GM06990 (cell line): ENCODE data around the gene LDHAL6B.

ENCODE experiments used
- DNase-seq: peaks from one replicate; pipeline ENCODE4 v3.0.0-alpha.2; 2011; ENCODE audit not compliant: insufficient read length; ENCODE audit errors: extremely low read depth
- H3K27me3 ChIP-seq: replicated peaks from 2 replicates; pipeline ENCODE4 v1.6.0; 2011; ENCODE audit warnings: low read length; ENCODE audit not compliant: control insufficient read depth, insufficient read depth
- H3K36me3 ChIP-seq: 2 replicates; pipeline ENCODE4 v1.5.1; 2011; ENCODE audit warnings: low read length; ENCODE audit not compliant: control insufficient read depth, insufficient read depth
- H3K4me3 ChIP-seq: replicated peaks from 2 replicates; pipeline ENCODE4 v1.5.1; 2011; ENCODE audit warnings: low read depth, mild to moderate bottlenecking, control low read depth, low read length
- TF ChIP-seq, protein P1 (sequence below): IDR thresholded peaks from 2 replicates; pipeline ENCODE4 v1.5.1; 2011; ENCODE audit warnings: low read length, control low read depth, mild to moderate bottlenecking, inconsistent platforms; ENCODE audit not compliant: insufficient read depth, poor library complexity, severe bottlenecking

The LDHAL6B gene

GRCh38 chr15:59203008-59203407, 3.6 kb upstream of the LDHAL6B start:
- H3K36me3 ChIP-seq = peaks cover 46% of the 10 kb centered on the region
- no peak overlapping the region for H3K4me3 ChIP-seq
- TF ChIP-seq, protein P1, sequence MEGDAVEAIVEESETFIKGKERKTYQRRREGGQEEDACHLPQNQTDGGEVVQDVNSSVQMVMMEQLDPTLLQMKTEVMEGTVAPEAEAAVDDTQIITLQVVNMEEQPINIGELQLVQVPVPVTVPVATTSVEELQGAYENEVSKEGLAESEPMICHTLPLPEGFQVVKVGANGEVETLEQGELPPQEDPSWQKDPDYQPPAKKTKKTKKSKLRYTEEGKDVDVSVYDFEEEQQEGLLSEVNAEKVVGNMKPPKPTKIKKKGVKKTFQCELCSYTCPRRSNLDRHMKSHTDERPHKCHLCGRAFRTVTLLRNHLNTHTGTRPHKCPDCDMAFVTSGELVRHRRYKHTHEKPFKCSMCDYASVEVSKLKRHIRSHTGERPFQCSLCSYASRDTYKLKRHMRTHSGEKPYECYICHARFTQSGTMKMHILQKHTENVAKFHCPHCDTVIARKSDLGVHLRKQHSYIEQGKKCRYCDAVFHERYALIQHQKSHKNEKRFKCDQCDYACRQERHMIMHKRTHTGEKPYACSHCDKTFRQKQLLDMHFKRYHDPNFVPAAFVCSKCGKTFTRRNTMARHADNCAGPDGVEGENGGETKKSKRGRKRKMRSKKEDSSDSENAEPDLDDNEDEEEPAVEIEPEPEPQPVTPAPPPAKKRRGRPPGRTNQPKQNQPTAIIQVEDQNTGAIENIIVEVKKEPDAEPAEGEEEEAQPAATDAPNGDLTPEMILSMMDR = no peak
- H3K27me3 ChIP-seq = no peaks in the 10 kb centered on the region
- no peak for DNase-seq

GRCh38 chr15:59203657-59204056, 3.0 kb upstream of the LDHAL6B start:
- TF ChIP-seq, protein P1 = no peak
- Histone ChIP-seq H3K36me3 (peaks cover 45% of the 10 kb centered on the region), H3K27me3 (no peaks in the 10 kb centered on the region), H3K4me3 (no peak overlapping the region)
- DNase-seq = no peak

DNA sequence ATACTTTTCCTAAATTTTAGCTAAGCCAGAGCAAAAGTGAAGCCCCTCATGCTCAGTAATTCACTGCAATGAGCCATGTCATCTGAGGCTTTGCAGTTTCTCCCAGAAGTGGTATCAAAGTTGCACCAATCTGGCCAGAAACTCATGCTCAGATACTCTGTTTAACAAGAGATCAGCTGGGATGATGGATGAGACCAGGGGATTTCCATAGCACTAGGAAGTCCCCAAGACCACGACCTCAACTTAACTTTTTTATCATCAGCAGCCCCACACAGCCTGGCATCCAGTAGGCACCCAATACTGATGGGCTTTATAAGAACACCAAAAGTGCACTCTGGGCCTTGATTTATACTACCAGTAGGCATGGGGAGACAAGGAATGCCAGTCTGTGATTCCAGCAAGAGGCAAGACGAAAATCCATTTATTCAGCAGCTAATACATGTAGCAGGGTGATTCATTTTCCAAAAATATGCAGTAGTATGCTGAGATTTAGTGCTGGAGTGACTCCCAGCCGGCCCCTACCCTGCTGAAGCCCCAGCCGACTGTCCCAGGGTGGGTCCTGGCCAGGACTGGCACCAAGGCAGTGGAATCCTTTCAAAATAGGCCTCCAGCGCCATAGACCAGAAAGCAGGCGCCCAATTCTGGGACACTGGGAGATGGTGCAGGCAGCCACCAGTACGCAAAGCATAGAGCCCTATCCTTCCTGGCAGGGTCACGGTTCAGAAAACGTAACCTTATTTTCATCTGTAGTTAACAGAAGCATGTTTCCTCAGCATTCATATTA, 612 bp upstream of the LDHAL6B start:
- DNase-seq = no peak
- Histone ChIP-seq H3K4me3 (no peak overlapping the region), H3K27me3 (no peaks in the 10 kb centered on the region), H3K36me3 (peaks cover 38% of the 10 kb centered on the region)
- TF ChIP-seq, protein P1 = no peak

GRCh38 chr15:59208613-59209249, 2.1 kb downstream of the LDHAL6B start:
- peaks cover 33% of the 10 kb centered on the region for H3K36me3 ChIP-seq
- DNase-seq = no peak
- no peak overlapping the region for H3K4me3 ChIP-seq
- TF ChIP-seq, protein P1 = no peak
- no peaks in the 10 kb centered on the region for H3K27me3 ChIP-seq

DNA sequence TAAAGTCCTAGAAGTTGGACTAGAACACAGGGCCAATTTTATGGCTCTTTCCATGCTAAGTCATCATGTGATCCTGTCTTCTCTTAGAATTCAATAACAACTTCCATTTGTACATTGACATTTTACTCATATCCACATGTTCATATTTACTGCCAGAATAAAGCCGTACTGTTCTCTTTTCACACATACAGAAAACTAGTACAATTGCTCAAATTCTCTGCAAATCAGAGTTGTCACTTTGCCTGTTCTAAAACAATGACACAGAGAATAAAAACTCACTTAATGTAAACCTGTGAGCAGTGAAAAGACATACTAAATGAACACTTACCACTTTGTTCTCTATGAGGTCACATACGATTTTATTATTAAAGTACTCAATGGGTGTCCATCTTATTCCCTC, 3.5 kb downstream of the LDHAL6B start:
- Histone ChIP-seq H3K36me3 (peaks cover 28% of the 10 kb centered on the region), H3K4me3 (no peak overlapping the region), H3K27me3 (no peaks in the 10 kb centered on the region)
- DNase-seq = no peak
- TF ChIP-seq, protein P1 = no peak
